DND-41 (cell line): ENCODE measurements around the gene BAZ2A.

Experiments used
- CTCF ChIP-seq: IDR thresholded peaks from 2 replicates; pipeline ENCODE4 v1.5.1; 2012; ENCODE audit warnings: borderline replicate concordance, low read length, moderate library complexity, mild to moderate bottlenecking; ENCODE audit not compliant: poor library complexity, severe bottlenecking; ENCODE audit errors: extremely low read depth
- EZH2 ChIP-seq: IDR thresholded peaks from 3 replicates; pipeline ENCODE4 v1.6.1; 2012; ENCODE audit warnings: borderline replicate concordance, low read depth, mild to moderate bottlenecking, moderate library complexity, low read length, inconsistent platforms; ENCODE audit not compliant: severe bottlenecking

GRCh38 chr12:56602239-56602638 lies 27.9 kb downstream of the BAZ2A start:
- TF ChIP-seq CTCF, result no peak
- TF ChIP-seq EZH2, result no peak
